T-cell (primary cell): Measurements from ENCODE around the gene INPP5E. TPM values are rescaled to one million over a fixed set of nuclear protein-coding genes. Genes with fewer than 3 reads are reported as not detected.

Source experiments
- ATAC-seq, 4 experiments: fragments of 200-7000 bp in 3 of 4; fragments of 150-1000 bp in 1 of 4; cut with Tn5 transposase; replicated peaks in 1 of 4; 1 replicate in 3 of 4; 2 replicates in 1 of 4; pipeline ENCODE4 v1.10.0; 2021; ENCODE audit warnings: moderate library complexity in 3 of 4, mild to moderate bottlenecking in 2 of 4, moderate number of reproducible peaks in 1 of 4
- CTCF ChIA-PET, 2 donors: fragments of 300-600 bp; sonication (Branson Sonifier 250); formaldehyde crosslinking; loops; one replicate each; lab custom pipeline; 2022; ENCODE audit warnings: antibody characterized with exemption in 2 of 2; lab: Charles Lee
- POLR2A ChIA-PET, 2 donors: fragments of 300-600 bp; sonication (Branson Sonifier 250); formaldehyde crosslinking; loops; one replicate each; lab custom pipeline; 2022; ENCODE audit warnings: antibody characterized with exemption in 2 of 2; lab: Charles Lee
- DNase-seq, 35 experiments: peaks; one replicate each; pipeline versions ENCODE4 v3.0.0 to v3.0.0-alpha.2; 2013 to 2023
- H3K27ac ChIP-seq: one replicate; pipeline ENCODE4 v1.5.1; 2013; ENCODE audit warnings: low read length
- H3K27me3 ChIP-seq, 2 experiments: replicated peaks in 1 of 2; 1 replicate in 1 of 2; 2 replicates in 1 of 2; pipeline versions ENCODE4 v1.6.1 to v1.7.0; 2013; ENCODE audit warnings: low read length in 1 of 2, mixed read lengths in 1 of 2; ENCODE audit not compliant: control insufficient read depth in 2 of 2, insufficient read depth in 2 of 2; ENCODE audit errors: extremely low read depth in 1 of 2
- H3K36me3 ChIP-seq, 2 donors: 1 replicate in 1 of 2; 2 replicates in 1 of 2; pipeline versions ENCODE4 v1.6.1 to v1.7.0; 2013; ENCODE audit warnings: low read length in 1 of 2; ENCODE audit not compliant: control insufficient read depth in 2 of 2, insufficient read depth in 1 of 2; ENCODE audit errors: extremely low read depth in 1 of 2
- H3K4me1 ChIP-seq, 2 experiments: 1 replicate in 1 of 2; 2 replicates in 1 of 2; pipeline versions ENCODE4 v1.6.1 to v1.7.0; 2013; ENCODE audit warnings: low read length in 2 of 2, mixed read lengths in 1 of 2; ENCODE audit not compliant: insufficient read depth in 2 of 2, control insufficient read depth in 1 of 2; ENCODE audit errors: extremely low read depth in 1 of 2
- H3K4me3 ChIP-seq, 2 donors: 1 replicate in 1 of 2; 2 replicates in 1 of 2; pipeline versions ENCODE4 v1.5.1 to v1.7.0; 2013; ENCODE audit warnings: mild to moderate bottlenecking in 2 of 2, low read length in 1 of 2, moderate library complexity in 1 of 2; ENCODE audit not compliant: control insufficient read depth in 1 of 2; ENCODE audit errors: extremely low read depth in 1 of 2
- H3K9me3 ChIP-seq: 2 replicates; pipeline ENCODE4 v1.7.0; 2013
- H3K27ac Mint-ChIP-seq, 2 donors: one replicate each; pipeline ENCODE4 v1.8.0; 2020 to 2021; ENCODE audit warnings: mild to moderate bottlenecking in 2 of 2, mixed read lengths in 2 of 2
- H3K27me3 Mint-ChIP-seq, 2 donors: one replicate each; pipeline ENCODE4 v1.8.0; 2021 to 2022; ENCODE audit warnings: mixed read lengths in 2 of 2
- H3K36me3 Mint-ChIP-seq: one replicate; pipeline ENCODE4 v1.8.0; 2021; ENCODE audit warnings: mixed read lengths
- H3K4me1 Mint-ChIP-seq, 3 donors: one replicate each; pipeline ENCODE4 v1.8.0; 2020 to 2022; ENCODE audit warnings: mixed read lengths in 3 of 3, mild to moderate bottlenecking in 1 of 3
- H3K4me3 Mint-ChIP-seq, 3 donors: one replicate each; pipeline ENCODE4 v1.8.0; 2020 to 2022; ENCODE audit warnings: mild to moderate bottlenecking in 3 of 3, mixed read lengths in 3 of 3, moderate library complexity in 3 of 3
- H3K9me3 Mint-ChIP-seq, 3 donors: one replicate each; pipeline ENCODE4 v1.8.0; 2020 to 2022; ENCODE audit warnings: mixed read lengths in 3 of 3
- WGBS: methylation state at CpG from one replicate; pipeline ENCODE4 v1.1.5; 2013; ENCODE audit warnings: missing lambda C conversion rate; ENCODE audit not compliant: insufficient coverage; 5-methylcytosine and 5-hydroxymethylcytosine counted together
- total RNA-seq, 35 experiments: library from RNA in 6 of 35; stranded (reverse) in 6 of 35; fragments of 120-200 nt in 1 of 35; gene quantifications; one replicate each; pipeline versions ENCODE4 v1.2.1 to v1.2.4 and lab custom pipeline; 2013 to 2026

Gene INPP5E
- total RNA-seq, 5 donors from 2014 or later (not counting 1 experiment from before 2014, with no cell fraction given), result 16.5 to 35.5 (median 31.8) TPM

GRCh38 chr9:136466155-136466541, 26.5 kb upstream of the INPP5E start:
- CTCF ChIA-PET, result no interaction called here
- Histone ChIP-seq H3K4me1 (no peaks in the 10 kb centered on the region), H3K27ac (no peak overlapping the region), H3K27me3 (no peaks in the 10 kb centered on the region), H3K4me3 (no peak overlapping the region), H3K9me3 (no peaks in the 10 kb centered on the region), H3K36me3 (peaks cover 35 to 97% of the 10 kb centered on the region in 2 donors)
- 97% methylated on average over 30 of the region's 30 CpGs for WGBS
- Mint-ChIP-seq H3K4me1 (peaks cover 0 to 5% (median 5%) of the 10 kb centered on the region in 3 donors), H3K27ac (no peak overlapping the region), H3K36me3 (peaks cover 35% of the 10 kb centered on the region), H3K27me3 (no peaks in the 10 kb centered on the region), H3K4me3 (no peak overlapping the region), H3K9me3 (no peaks in the 10 kb centered on the region)
- DNase-seq (no peak), ATAC-seq (no peak)
- POLR2A ChIA-PET, result interaction anchor here in 1 of 2 donors (0.5 kb wide), 1 partner anchor 53 kb away, joined by 3 read pairs; no protein-coding TSS in a partner anchor

GRCh38 chr9:136465500-136466154, 26.0 kb upstream of the INPP5E start:
- Mint-ChIP-seq H3K4me3 (no peak overlapping the region), H3K36me3 (peaks cover 35% of the 10 kb centered on the region), H3K9me3 (no peaks in the 10 kb centered on the region), H3K27me3 (no peaks in the 10 kb centered on the region), H3K27ac (no peak overlapping the region), H3K4me1 (peaks cover 0 to 5% (median 2%) of the 10 kb centered on the region in 3 donors)
- Histone ChIP-seq H3K4me3 (no peak overlapping the region), H3K9me3 (no peaks in the 10 kb centered on the region), H3K4me1 (no peaks in the 10 kb centered on the region), H3K27ac (no peak overlapping the region), H3K36me3 (peaks cover 35 to 97% of the 10 kb centered on the region in 2 donors), H3K27me3 (no peaks in the 10 kb centered on the region)
- CTCF ChIA-PET, result no interaction called here
- DNase-seq (no peak), ATAC-seq (no peak)
- POLR2A ChIA-PET, result no interaction called here
- 98% methylated on average over 26 of the region's 27 CpGs for WGBS

GRCh38 chr9:136464241-136464640, 24.6 kb upstream of the INPP5E start:
- H3K36me3 ChIP-seq, result peaks cover 42 to 95% of the 10 kb centered on the region in 2 donors
- no peak overlapping the region for H3K4me3 ChIP-seq
- H3K27me3 ChIP-seq, result no peaks in the 10 kb centered on the region
- H3K27ac ChIP-seq, result no peak overlapping the region
- H3K4me1 ChIP-seq, result no peaks in the 10 kb centered on the region
- H3K4me3 Mint-ChIP-seq, result no peak overlapping the region
- H3K4me1 Mint-ChIP-seq, result peaks cover 0 to 5% (median 0%) of the 10 kb centered on the region in 3 donors
- no peaks in the 10 kb centered on the region for H3K9me3 ChIP-seq
- no peaks in the 10 kb centered on the region for H3K9me3 Mint-ChIP-seq
- H3K27me3 Mint-ChIP-seq, result no peaks in the 10 kb centered on the region
- H3K36me3 Mint-ChIP-seq, result peaks cover 42% of the 10 kb centered on the region
- ATAC-seq (no peak), DNase-seq (no peak)
- CTCF ChIA-PET, result no interaction called here
- POLR2A ChIA-PET, result interaction anchor here in 1 of 2 donors (0.6 kb wide), 1 partner anchor 62 kb away, joined by 8 read pairs; no protein-coding TSS in a partner anchor
- H3K27ac Mint-ChIP-seq, result no peak overlapping the region
- WGBS, result 93% methylated on average over 6 of the region's 6 CpGs

- Mint-ChIP-seq H3K36me3 (peaks cover 49% of the 10 kb centered on the region), H3K9me3 (no peaks in the 10 kb centered on the region), H3K4me3 (no peak overlapping the region), H3K4me1 (peaks cover 0 to 5% (median 0%) of the 10 kb centered on the region in 3 donors), H3K27ac (no peak overlapping the region), H3K27me3 (no peaks in the 10 kb centered on the region)
- no peak for ATAC-seq
- Histone ChIP-seq H3K36me3 (peaks cover 36 to 96% of the 10 kb centered on the region in 2 donors), H3K27ac (no peak overlapping the region), H3K9me3 (no peaks in the 10 kb centered on the region), H3K4me3 (no peak overlapping the region), H3K27me3 (no peaks in the 10 kb centered on the region), H3K4me1 (no peaks in the 10 kb centered on the region)
- ChIA-PET CTCF (no interaction called here), POLR2A (no interaction called here)
- 97% methylated on average over 14 of the region's 14 CpGs for WGBS
- no peak for DNase-seq
Measured at GRCh38 chr9:136463578-136463977, 23.9 kb upstream of the INPP5E start.

GRCh38 chr9:136462664-136463063, 23.0 kb upstream of the INPP5E start:
- Histone ChIP-seq H3K4me3 (no peak overlapping the region), H3K27me3 (no peaks in the 10 kb centered on the region), H3K4me1 (no peaks in the 10 kb centered on the region), H3K36me3 (peaks cover 36 to 94% of the 10 kb centered on the region in 2 donors), H3K27ac (no peak overlapping the region), H3K9me3 (no peaks in the 10 kb centered on the region)
- DNase-seq, result no peak
- POLR2A ChIA-PET, result no interaction called here
- Mint-ChIP-seq H3K4me1 (peaks cover 0 to 5% (median 0%) of the 10 kb centered on the region in 3 donors), H3K4me3 (no peak overlapping the region), H3K36me3 (peaks cover 46% of the 10 kb centered on the region), H3K27me3 (no peaks in the 10 kb centered on the region), H3K27ac (no peak overlapping the region), H3K9me3 (no peaks in the 10 kb centered on the region)
- no peak for ATAC-seq
- CTCF ChIA-PET, result no interaction called here
- 93% methylated on average over 17 of the region's 17 CpGs for WGBS

GRCh38 chr9:136460772-136461325, 21.2 kb upstream of the INPP5E start:
- no peaks in the 10 kb centered on the region for H3K27me3 Mint-ChIP-seq
- Histone ChIP-seq H3K4me3 (no peak overlapping the region), H3K9me3 (no peaks in the 10 kb centered on the region), H3K27me3 (no peaks in the 10 kb centered on the region), H3K27ac (no peak overlapping the region), H3K36me3 (peaks cover 28 to 93% of the 10 kb centered on the region in 2 donors), H3K4me1 (no peaks in the 10 kb centered on the region)
- H3K9me3 Mint-ChIP-seq, result no peaks in the 10 kb centered on the region
- CTCF ChIA-PET, result interaction anchor here in 1 of 2 donors (0.6 kb wide), 1 partner anchor 38 kb away, joined by 3 read pairs; no protein-coding TSS in a partner anchor
- H3K27ac Mint-ChIP-seq, result no peak overlapping the region
- H3K4me1 Mint-ChIP-seq, result peaks cover 0 to 5% (median 0%) of the 10 kb centered on the region in 3 donors
- POLR2A ChIA-PET, result interaction anchor here in 1 of 2 donors (0.6 kb wide), 1 partner anchor 46 kb away, joined by 4 read pairs; no protein-coding TSS in a partner anchor
- ATAC-seq, result no peak
- DNase-seq, result no peak
- WGBS, result over 99% methylated on average over 19 of the region's 23 CpGs
- H3K36me3 Mint-ChIP-seq, result peaks cover 39% of the 10 kb centered on the region
- H3K4me3 Mint-ChIP-seq, result no peak overlapping the region
